Natural killer cell (primary cell): ENCODE measurements around the gene GJD2. TPM values are rescaled to one million over a fixed set of nuclear protein-coding genes. Genes with fewer than 3 reads are reported as not detected.

Source experiments
- ATAC-seq, 3 donors: fragments of 150-1000 bp in 2 of 3; fragments of 200-7000 bp in 1 of 3; cut with Tn5 transposase; 1 replicate in 1 of 3; 2 replicates in 2 of 3; pipeline ENCODE4 v1.10.0; 2021; ENCODE audit warnings: mild to moderate bottlenecking in 2 of 3, moderate library complexity in 2 of 3
- DNase-seq, 2 donors: peaks; one replicate each; pipeline versions ENCODE4 v3.0.0 to v3.0.0-alpha.2; 2013 to 2021; ENCODE audit warnings: mixed read lengths in 1 of 2
- H3K27ac ChIP-seq: one replicate; pipeline ENCODE4 v1.5.1; 2013; ENCODE audit warnings: mild to moderate bottlenecking, low read length
- H3K27me3 ChIP-seq: one replicate; pipeline ENCODE4 v1.6.1; 2013; ENCODE audit warnings: low read length; ENCODE audit not compliant: control insufficient read depth, insufficient read depth
- H3K36me3 ChIP-seq: one replicate; pipeline ENCODE4 v1.6.1; 2013; ENCODE audit warnings: low read length; ENCODE audit not compliant: control insufficient read depth, insufficient read depth
- H3K4me1 ChIP-seq: one replicate; pipeline ENCODE4 v1.6.1; 2013; ENCODE audit warnings: low read length; ENCODE audit not compliant: control insufficient read depth, insufficient read depth
- H3K4me3 ChIP-seq: one replicate; pipeline ENCODE4 v1.5.1; 2013; ENCODE audit warnings: low read length
- H3K9me3 ChIP-seq: one replicate; pipeline ENCODE4 v1.6.1; 2013; ENCODE audit warnings: low read length; ENCODE audit not compliant: control insufficient read depth, insufficient read depth
- H3K27ac Mint-ChIP-seq, 2 donors: one replicate each; pipeline ENCODE4 v1.8.0; 2022; ENCODE audit warnings: mild to moderate bottlenecking in 2 of 2, mixed read lengths in 2 of 2, moderate library complexity in 1 of 2
- H3K27me3 Mint-ChIP-seq, 2 donors: one replicate each; pipeline ENCODE4 v1.8.0; 2022; ENCODE audit warnings: low read depth in 2 of 2, mixed read lengths in 2 of 2
- H3K36me3 Mint-ChIP-seq: one replicate; pipeline ENCODE4 v1.8.0; 2022; ENCODE audit warnings: mixed read lengths
- H3K4me1 Mint-ChIP-seq, 2 donors: one replicate each; pipeline ENCODE4 v1.8.0; 2022; ENCODE audit warnings: mixed read lengths in 2 of 2
- H3K4me3 Mint-ChIP-seq: one replicate; pipeline ENCODE4 v1.8.0; 2022; ENCODE audit warnings: mild to moderate bottlenecking, moderate library complexity, mixed read lengths
- H3K9me3 Mint-ChIP-seq, 2 donors: one replicate each; pipeline ENCODE4 v1.8.0; 2022; ENCODE audit warnings: mixed read lengths in 2 of 2
- WGBS: methylation state at CpG from one replicate; pipeline ENCODE4 v1.1.7; 2013; ENCODE audit warnings: missing lambda C conversion rate; ENCODE audit not compliant: insufficient coverage; 5-methylcytosine and 5-hydroxymethylcytosine counted together
- intact Hi-C: fragments of 100-400 bp; cut with micrococcal nuclease; formaldehyde crosslinking; loops from one replicate; pipeline ENCODE4 v1.14.2; 2022
- total RNA-seq, 4 donors: library from RNA; stranded (reverse); fragments of 120-200 nt in 1 of 4; gene quantifications; one replicate each; pipeline versions ENCODE4 v1.2.3 to v1.2.4, GENCODE V29; 2013 to 2022
- TF ChIP-seq, protein P1 (sequence below): fragments of 200-600 bp; IDR thresholded peaks from one replicate; pipeline ENCODE4 v1.8.0; 2022; ENCODE audit warnings: antibody characterized with exemption

GJD2 gene
- total RNA-seq, 3 donors from 2014 or later (not counting 1 experiment from before 2014, with no cell fraction given): not detected

DNA sequence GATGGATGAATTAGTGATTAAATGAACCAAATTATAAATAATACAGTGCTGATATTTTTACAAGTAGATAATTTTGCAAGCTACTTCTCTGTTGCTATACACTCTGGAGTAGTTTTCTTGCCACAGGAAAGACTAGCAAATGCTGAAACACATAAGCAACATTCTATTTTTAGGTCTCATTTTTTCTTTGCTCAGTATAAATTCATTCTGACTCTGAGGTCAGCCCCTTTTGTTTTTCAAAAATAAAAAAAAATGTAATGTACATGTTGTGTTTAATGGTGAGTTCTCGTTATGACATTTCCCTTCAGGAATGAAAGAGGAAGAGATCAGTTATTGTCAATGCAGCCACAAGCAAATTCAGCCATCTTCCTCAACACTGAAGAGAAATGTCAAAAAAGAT is 24.9 kb downstream of the GJD2 start:
- Mint-ChIP-seq H3K4me3 (no peak overlapping the region), H3K27me3 (peaks cover 17 to 36% of the 10 kb centered on the region in 2 donors)
- no peak overlapping the region for H3K4me3 ChIP-seq

DNA sequence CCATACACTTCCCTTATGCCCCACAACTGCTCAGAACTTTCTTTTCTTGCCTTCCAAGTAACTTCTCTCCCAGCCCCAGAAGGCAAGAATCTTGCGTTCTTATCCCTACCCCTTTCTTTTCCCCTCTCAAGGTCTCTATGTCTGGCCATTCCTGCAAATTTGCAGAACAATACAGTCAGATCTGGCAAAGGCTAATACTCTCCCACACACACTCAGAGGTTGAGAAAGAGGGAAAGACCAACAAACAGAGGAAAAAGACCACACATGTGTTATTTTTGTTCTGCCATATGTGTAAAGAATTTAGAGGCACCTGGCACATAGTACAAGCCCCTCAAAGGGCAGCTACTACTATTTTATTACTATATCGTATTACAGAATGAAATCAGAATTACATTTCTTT is 25.7 kb downstream of the GJD2 start:
- Histone ChIP-seq H3K4me1 (no peaks in the 10 kb centered on the region), H3K4me3 (no peak overlapping the region), H3K9me3 (no peaks in the 10 kb centered on the region), H3K27me3 (no peaks in the 10 kb centered on the region), H3K36me3 (no peaks in the 10 kb centered on the region), H3K27ac (no peak overlapping the region)
- Mint-ChIP-seq H3K9me3 (no peaks in the 10 kb centered on the region), H3K4me3 (no peak overlapping the region), H3K27me3 (peaks cover 19 to 40% of the 10 kb centered on the region in 2 donors), H3K4me1 (no peaks in the 10 kb centered on the region), H3K36me3 (peaks cover 2% of the 10 kb centered on the region), H3K27ac (no peak overlapping the region)
- DNase-seq (no peak), ATAC-seq (no peak)
- TF ChIP-seq, protein P1, sequence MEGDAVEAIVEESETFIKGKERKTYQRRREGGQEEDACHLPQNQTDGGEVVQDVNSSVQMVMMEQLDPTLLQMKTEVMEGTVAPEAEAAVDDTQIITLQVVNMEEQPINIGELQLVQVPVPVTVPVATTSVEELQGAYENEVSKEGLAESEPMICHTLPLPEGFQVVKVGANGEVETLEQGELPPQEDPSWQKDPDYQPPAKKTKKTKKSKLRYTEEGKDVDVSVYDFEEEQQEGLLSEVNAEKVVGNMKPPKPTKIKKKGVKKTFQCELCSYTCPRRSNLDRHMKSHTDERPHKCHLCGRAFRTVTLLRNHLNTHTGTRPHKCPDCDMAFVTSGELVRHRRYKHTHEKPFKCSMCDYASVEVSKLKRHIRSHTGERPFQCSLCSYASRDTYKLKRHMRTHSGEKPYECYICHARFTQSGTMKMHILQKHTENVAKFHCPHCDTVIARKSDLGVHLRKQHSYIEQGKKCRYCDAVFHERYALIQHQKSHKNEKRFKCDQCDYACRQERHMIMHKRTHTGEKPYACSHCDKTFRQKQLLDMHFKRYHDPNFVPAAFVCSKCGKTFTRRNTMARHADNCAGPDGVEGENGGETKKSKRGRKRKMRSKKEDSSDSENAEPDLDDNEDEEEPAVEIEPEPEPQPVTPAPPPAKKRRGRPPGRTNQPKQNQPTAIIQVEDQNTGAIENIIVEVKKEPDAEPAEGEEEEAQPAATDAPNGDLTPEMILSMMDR: no peak
- intact Hi-C loops: no loop called here
- 90% methylated on average over 2 of the region's 2 CpGs for WGBS

More for the DNA sequence above, 24.9 kb downstream of the GJD2 start:
- Mint-ChIP-seq H3K36me3 (no peaks in the 10 kb centered on the region), H3K9me3 (no peaks in the 10 kb centered on the region), H3K27ac (no peak overlapping the region), H3K4me1 (no peaks in the 10 kb centered on the region)
- no peaks in the 10 kb centered on the region for H3K36me3 ChIP-seq
- H3K9me3 ChIP-seq: no peaks in the 10 kb centered on the region
- intact Hi-C loops: no loop called here
- TF ChIP-seq, protein P1: no peak
- no peak for ATAC-seq
- no peak overlapping the region for H3K27ac ChIP-seq
- H3K27me3 ChIP-seq: no peaks in the 10 kb centered on the region
- no peak for DNase-seq
- no CpG with 5 or more reads among the region's 1 CpG for WGBS
- no peaks in the 10 kb centered on the region for H3K4me1 ChIP-seq

DNA sequence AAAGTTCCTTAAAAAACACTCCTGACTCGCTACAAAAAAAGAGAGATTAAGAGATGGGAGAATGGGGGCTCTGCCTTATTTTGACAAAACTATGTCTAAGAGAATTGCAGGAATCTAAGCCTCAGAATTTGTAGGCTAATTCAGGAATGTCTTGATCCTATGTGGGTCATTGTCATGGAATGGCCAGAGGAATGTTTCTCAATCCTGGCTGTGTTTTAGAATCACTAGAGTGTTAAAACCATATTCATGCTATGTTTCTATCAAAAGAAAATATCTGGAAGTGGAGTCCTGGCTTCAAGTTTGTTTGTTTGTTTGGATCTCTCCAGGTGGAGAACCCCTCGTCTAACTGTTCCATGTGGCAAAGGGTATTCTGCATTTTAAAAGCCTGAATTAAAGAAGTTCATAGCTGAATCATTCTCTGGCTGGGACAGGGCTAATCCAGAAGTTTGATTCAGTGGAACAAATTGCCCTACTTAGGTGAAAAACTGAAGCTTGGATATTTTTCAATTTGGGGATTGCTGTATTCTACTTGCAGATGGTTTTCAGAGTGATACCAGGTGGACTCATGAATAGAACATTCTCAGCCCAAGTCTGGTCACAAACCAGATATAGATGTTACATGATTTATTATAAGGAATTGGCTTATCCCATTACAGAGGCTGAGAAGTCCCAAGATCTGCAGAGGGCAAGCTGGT is 28.2 kb downstream of the GJD2 start:
- H3K4me1 Mint-ChIP-seq: no peaks in the 10 kb centered on the region
- H3K4me3 Mint-ChIP-seq: no peak overlapping the region
- no peak overlapping the region for H3K27ac ChIP-seq
- no peak overlapping the region for H3K4me3 ChIP-seq
- H3K36me3 Mint-ChIP-seq: peaks cover 8% of the 10 kb centered on the region
- no peak overlapping the region for H3K27ac Mint-ChIP-seq
- no peaks in the 10 kb centered on the region for H3K9me3 ChIP-seq
- ATAC-seq (no peak), DNase-seq (no peak)
- no peaks in the 10 kb centered on the region for H3K27me3 ChIP-seq
- H3K27me3 Mint-ChIP-seq: peaks cover 28 to 62% of the 10 kb centered on the region in 2 donors
- WGBS: 73% methylated on average over 2 of the region's 2 CpGs
- TF ChIP-seq, protein P1: no peak
- no peaks in the 10 kb centered on the region for H3K4me1 ChIP-seq
- intact Hi-C loops: no loop called here
- no peaks in the 10 kb centered on the region for H3K36me3 ChIP-seq
- no peaks in the 10 kb centered on the region for H3K9me3 Mint-ChIP-seq

DNA sequence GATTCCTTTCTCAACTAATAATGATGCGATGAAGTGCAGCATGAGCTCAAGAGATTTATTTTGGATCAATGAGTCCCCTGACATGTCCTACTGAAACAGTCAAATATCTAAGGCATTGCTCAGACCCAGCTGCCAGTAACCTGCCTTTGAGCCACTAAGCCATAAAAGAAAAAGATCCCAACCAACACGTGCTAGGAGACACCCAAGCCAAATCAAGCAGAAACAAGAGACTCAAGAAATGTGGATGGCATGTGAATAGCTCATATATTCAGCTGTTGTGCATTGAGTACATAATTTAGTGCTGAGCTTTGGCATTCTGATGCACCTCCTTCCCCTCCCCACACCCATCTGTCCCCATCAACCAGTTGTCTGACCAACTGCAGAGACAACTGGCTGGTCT is 29.2 kb downstream of the GJD2 start:
- 63% methylated on average over 2 of the region's 2 CpGs for WGBS
- no peaks in the 10 kb centered on the region for H3K4me1 Mint-ChIP-seq
- H3K27ac Mint-ChIP-seq: no peak overlapping the region

More for the DNA sequence above, 29.2 kb downstream of the GJD2 start:
- intact Hi-C loops: no loop called here
- Histone ChIP-seq H3K4me3 (no peak overlapping the region), H3K36me3 (no peaks in the 10 kb centered on the region), H3K4me1 (no peaks in the 10 kb centered on the region), H3K9me3 (no peaks in the 10 kb centered on the region), H3K27me3 (no peaks in the 10 kb centered on the region), H3K27ac (no peak overlapping the region)
- ATAC-seq (no peak), DNase-seq (no peak)
- H3K36me3 Mint-ChIP-seq: peaks cover 8% of the 10 kb centered on the region
- no peaks in the 10 kb centered on the region for H3K9me3 Mint-ChIP-seq
- no peak overlapping the region for H3K4me3 Mint-ChIP-seq
- peaks cover 32 to 63% of the 10 kb centered on the region in 2 donors for H3K27me3 Mint-ChIP-seq
- TF ChIP-seq, protein P1: no peak
